Body of pancreas (tissue), 4 donors: ENCODE measurements around the gene HMGXB4. TPM values are rescaled to one million over a fixed set of nuclear protein-coding genes. Genes with fewer than 3 reads are reported as not detected.

ENCODE experiments used
- ATAC-seq: fragments of 150-250 bp; one replicate; pipeline ENCODE4 v1.9.1; 2016
- DNase-seq, 4 donors: peaks; one replicate each; pipeline ENCODE4 v3.0.0-alpha.2; 2019
- H3K27ac ChIP-seq, 4 donors: fragments of 200-600 bp; sonication (generic); 1 replicate in 3 of 4; 2 replicates in 1 of 4; pipeline versions ENCODE4 v1.5.1 to v1.6.1; 2016 to 2019; ENCODE audit warnings: mild to moderate bottlenecking in 1 of 4, mixed read lengths in 1 of 4, moderate library complexity in 1 of 4
- H3K27me3 ChIP-seq, 2 donors: fragments of 200-600 bp; sonication (generic); one replicate each; pipeline ENCODE4 v1.6.0; 2016; ENCODE audit warnings: mild to moderate bottlenecking in 1 of 2
- H3K36me3 ChIP-seq, 2 donors: fragments of 200-600 bp; sonication (generic); replicated peaks in 1 of 2; 2 replicates each; pipeline ENCODE4 v1.5.1; 2016; ENCODE audit warnings: low read depth in 2 of 2; ENCODE audit not compliant: insufficient read depth in 1 of 2
- H3K4me1 ChIP-seq: fragments of 200-600 bp; sonication (generic); one replicate; pipeline ENCODE4 v1.6.0; 2016
- H3K4me3 ChIP-seq, 2 donors: fragments of 200-600 bp; sonication (generic); 1 replicate in 1 of 2; 2 replicates in 1 of 2; pipeline ENCODE4 v1.5.1; 2016 to 2019
- H3K9me3 ChIP-seq, 3 donors: fragments of 200-600 bp; sonication (generic); 1 replicate in 2 of 3; 2 replicates in 1 of 3; pipeline ENCODE4 v1.5.1; 2016
- POLR2A ChIP-seq, 3 donors: fragments of 450-650 bp; IDR thresholded peaks; one replicate each; pipeline ENCODE4 v1.6.1; 2016; ENCODE audit warnings: antibody characterized with exemption in 3 of 3, mild to moderate bottlenecking in 2 of 3
- WGBS, 2 donors: methylation state at CpG; one replicate each; pipeline ENCODE4 v1.1.5; 2017; 5-methylcytosine and 5-hydroxymethylcytosine counted together
- intact Hi-C: fragments of 100-400 bp; cut with DNase I; formaldehyde crosslinking; loops from one replicate; pipeline ENCODE4 v1.15.1; 2023
- total RNA-seq, 2 donors: library from RNA; depleted of rRNA; stranded (reverse); fragments of >200 nt; gene quantifications; one replicate each; pipeline ENCODE4 v1.1.0, GENCODE V29; 2016
- TF ChIP-seq, protein P1 (sequence below), 7 experiments: fragments of 450-650 bp in 4 of 7; fragments of 200-600 bp in 3 of 7; sonication (generic) in 3 of 7; IDR thresholded peaks; one replicate each; pipeline ENCODE4 v1.5.1; 2016 to 2019; ENCODE audit warnings: antibody characterized with exemption in 7 of 7

Gene HMGXB4
- total RNA-seq, 2 donors from 2014 or later = 8.2 to 13.0 TPM

DNA sequence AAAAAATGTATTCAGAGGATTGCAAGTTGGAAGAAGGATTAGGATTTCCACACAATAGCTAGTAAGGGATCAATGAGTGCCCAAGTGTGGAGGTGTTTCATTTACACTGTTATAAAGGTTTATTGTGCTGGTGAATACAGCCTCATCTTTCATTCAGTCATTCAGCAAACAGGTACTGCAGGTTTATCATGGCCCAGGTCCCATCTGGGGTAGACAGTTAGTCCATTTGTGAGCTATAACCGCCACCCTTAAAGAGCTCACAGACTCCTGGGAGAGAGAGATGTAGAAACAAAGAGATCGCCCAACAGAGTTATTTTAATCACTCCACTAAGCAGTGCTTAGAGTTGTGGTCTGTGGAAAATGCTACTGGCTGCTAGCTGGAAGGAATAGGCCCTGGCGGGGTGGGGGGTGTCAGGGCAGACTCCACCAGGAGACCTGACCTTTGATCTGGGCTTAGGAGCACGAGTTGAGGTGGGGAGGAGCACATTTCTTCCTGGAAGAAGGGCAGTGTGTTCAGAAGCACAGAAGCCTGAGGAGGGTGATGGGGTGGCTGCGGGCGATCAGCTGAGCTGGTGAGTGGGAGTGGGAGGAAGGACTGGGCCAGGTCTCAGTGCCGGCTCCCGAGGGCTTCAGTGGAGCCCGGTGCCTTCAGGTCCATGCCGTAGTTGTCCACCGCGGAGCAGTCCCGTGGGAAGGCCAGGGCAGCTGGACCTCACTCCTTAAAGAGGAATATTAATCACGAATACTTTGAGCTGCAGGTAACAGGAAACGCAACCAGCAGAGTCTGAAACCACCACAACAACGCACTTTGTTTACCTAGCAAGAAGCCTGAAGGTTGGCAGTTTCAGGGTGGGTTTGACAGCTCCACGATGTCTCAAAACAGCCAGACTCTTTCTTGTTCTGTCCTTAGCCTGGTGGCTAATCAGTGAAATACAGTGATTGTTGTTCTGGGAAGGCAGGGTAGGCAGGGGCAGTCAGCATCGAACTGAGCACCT lies 53.6 kb downstream of the HMGXB4 start:
- Histone ChIP-seq H3K4me1 (peaks cover 48% of the 10 kb centered on the region), H3K4me3 (no peak overlapping the region), H3K36me3 (no peaks in the 10 kb centered on the region), H3K27ac (peak overlapping the region in 3 of 4 donors; percentile 47 to 70 (median 47)), H3K9me3 (no peaks in the 10 kb centered on the region), H3K27me3 (no peaks in the 10 kb centered on the region)
- DNase-seq (peak in 3 of 4 donors; percentile 13 to 39 (median 36)), ATAC-seq (peak; percentile 41)
- TF ChIP-seq, protein P1, sequence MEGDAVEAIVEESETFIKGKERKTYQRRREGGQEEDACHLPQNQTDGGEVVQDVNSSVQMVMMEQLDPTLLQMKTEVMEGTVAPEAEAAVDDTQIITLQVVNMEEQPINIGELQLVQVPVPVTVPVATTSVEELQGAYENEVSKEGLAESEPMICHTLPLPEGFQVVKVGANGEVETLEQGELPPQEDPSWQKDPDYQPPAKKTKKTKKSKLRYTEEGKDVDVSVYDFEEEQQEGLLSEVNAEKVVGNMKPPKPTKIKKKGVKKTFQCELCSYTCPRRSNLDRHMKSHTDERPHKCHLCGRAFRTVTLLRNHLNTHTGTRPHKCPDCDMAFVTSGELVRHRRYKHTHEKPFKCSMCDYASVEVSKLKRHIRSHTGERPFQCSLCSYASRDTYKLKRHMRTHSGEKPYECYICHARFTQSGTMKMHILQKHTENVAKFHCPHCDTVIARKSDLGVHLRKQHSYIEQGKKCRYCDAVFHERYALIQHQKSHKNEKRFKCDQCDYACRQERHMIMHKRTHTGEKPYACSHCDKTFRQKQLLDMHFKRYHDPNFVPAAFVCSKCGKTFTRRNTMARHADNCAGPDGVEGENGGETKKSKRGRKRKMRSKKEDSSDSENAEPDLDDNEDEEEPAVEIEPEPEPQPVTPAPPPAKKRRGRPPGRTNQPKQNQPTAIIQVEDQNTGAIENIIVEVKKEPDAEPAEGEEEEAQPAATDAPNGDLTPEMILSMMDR (IDR thresholded peaks at IDR 0.05) = no peak
- no peak for TF ChIP-seq POLR2A (IDR thresholded peaks at IDR 0.05)
- intact Hi-C loops = no loop called here
- WGBS, 2 donors = 51 to 63% methylated on average over 13 to 18 of the region's 18 CpGs

DNA sequence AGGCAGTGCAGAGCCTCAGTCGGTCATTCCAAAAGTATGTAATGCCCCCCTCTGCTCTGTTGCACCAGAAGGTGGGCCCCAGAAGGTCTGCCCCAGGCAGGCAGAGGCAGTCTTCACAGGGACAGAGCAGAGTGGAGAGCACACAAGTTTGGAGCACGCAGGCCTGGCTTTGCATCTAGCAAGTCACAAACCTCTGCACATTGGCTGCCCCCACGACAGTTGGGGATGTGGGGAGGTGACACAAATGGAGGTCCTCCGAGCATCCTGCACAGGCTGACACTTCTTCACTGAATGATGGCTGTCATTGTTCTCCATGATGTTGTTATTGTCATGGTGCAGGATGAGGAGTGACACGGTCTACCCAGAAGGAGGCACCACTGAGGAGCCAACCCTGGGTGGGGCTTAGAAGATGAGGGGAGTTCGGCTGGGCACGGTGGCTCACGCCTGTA lies 54.3 kb downstream of the HMGXB4 start:
- intact Hi-C loops = no loop called here
- DNase-seq (peak in 1 of 4 donors; percentile 4), ATAC-seq (no peak)
- Histone ChIP-seq H3K36me3 (no peaks in the 10 kb centered on the region), H3K27me3 (no peaks in the 10 kb centered on the region), H3K4me3 (no peak overlapping the region), H3K27ac (peak overlapping the region in 3 of 4 donors; percentile 47 to 70 (median 47)), H3K4me1 (peaks cover 51% of the 10 kb centered on the region), H3K9me3 (no peaks in the 10 kb centered on the region)
- TF ChIP-seq, protein P1 (IDR thresholded peaks at IDR 0.05) = no peak
- TF ChIP-seq POLR2A (IDR thresholded peaks at IDR 0.05) = no peak
- 90 to 93% methylated on average over 5 to 8 of the region's 8 CpGs for WGBS, 2 donors

DNA sequence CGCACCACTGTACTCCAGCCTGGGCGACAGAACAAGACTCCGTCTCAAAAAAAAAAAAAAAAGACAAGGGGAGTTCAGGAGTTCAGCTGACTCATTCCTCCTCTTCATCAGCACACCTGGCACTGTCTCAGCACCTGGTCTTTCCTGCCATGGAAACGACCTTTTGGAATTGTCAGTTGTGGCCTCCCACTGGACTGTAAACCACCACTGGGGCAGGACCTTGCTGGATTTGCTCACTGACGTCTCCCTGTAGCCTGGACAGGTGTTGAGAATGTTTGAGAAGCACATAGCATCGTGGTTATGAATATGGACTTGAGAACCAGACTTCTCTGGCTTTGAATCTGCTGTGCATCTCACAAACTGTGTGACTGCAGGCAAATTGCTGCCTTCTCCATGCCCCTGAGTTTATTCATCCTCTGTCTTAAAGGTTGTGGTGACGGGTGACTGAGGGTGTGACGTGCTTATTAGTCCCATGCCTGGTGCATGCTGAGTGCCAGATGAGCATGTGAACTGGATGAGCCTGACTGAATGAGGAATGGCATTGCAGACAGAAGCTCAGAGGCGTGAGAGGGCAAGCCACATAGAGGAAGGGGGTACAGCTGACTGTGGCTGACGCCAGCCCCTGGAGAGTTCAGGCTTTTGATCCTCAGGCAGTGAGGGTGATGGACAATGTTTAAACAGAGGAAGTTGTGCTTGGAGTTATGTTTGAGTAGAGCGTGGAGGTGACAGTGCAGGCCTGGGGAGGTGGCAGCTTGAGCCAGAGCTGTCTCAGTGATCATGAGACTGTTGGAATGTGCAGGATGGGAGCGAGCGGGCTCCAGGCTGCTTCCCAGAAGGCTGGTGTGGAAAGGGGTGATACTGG lies 55.1 kb downstream of the HMGXB4 start:
- DNase-seq = peak; percentile 33 to 57 (median 54)
- intact Hi-C loops = no loop called here
- Histone ChIP-seq H3K4me3 (no peak overlapping the region), H3K27ac (peak overlapping the region; percentile 54 to 78 (median 68)), H3K4me1 (peaks cover 51% of the 10 kb centered on the region), H3K27me3 (no peaks in the 10 kb centered on the region), H3K36me3 (no peaks in the 10 kb centered on the region), H3K9me3 (no peaks in the 10 kb centered on the region)
- ATAC-seq = no peak
- 60 to 66% methylated on average over 12 to 13 of the region's 13 CpGs for WGBS, 2 donors
- TF ChIP-seq, protein P1 (IDR thresholded peaks at IDR 0.05) = no peak
- no peak for TF ChIP-seq POLR2A (IDR thresholded peaks at IDR 0.05)

DNA sequence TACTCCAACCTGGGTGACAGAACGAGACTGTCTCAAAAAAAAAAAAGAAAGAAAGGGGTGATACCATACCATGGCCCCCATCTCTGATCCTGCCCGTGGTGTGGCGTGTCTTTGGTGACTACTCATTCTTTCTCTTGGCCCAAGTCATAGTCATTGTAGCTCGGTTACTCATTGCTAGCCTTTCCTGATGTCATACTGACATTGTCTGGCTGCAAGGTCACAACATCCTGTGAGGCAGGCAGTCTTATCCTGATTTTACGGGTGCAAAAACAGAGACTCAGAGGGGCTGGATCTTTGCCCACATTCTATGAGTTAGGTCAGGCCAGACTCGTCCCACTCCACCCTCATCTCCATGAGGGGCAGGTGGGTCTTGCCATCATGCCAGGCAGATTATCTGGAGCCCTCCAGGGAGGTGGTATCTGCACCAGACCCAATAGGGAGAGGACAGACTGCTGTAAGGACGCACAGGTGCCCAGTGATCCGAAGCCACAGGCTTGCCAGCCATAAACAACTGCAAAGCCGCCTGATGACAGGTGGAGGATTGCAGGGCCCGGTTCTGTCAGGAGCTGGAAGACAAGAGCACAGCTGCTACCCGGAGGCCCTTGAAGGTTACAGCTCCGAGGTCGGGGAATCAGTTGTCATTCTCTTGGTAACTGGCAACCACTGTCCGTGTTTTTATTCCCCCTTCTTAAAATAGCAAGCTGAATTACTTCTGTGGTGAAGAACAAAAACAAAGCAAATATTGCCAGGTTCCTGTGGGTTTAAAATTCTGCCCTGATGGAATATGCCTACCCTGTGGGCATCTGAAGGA lies 56.2 kb downstream of the HMGXB4 start:
- H3K36me3 ChIP-seq = no peaks in the 10 kb centered on the region
- DNase-seq (peak; percentile 38 to 64 (median 54)), ATAC-seq (peak; percentile 77)
- H3K27ac ChIP-seq = peak overlapping the region; percentile 54 to 78 (median 68)
- H3K27me3 ChIP-seq = no peaks in the 10 kb centered on the region
- no peaks in the 10 kb centered on the region for H3K9me3 ChIP-seq
- WGBS, 2 donors = 41 to 43% methylated on average over 11 to 14 of the region's 14 CpGs
- no peak for TF ChIP-seq POLR2A (IDR thresholded peaks at IDR 0.05)
- TF ChIP-seq, protein P1 (IDR thresholded peaks at IDR 0.05) = no peak
- H3K4me3 ChIP-seq = no peak overlapping the region
- peaks cover 51% of the 10 kb centered on the region for H3K4me1 ChIP-seq
- intact Hi-C loops = no loop called here
